ENCODE measurements around the gene HAUS7.

GRCh38 chrX:153440556-153441135 is 29.7 kb downstream of the HAUS7 start:
- TF ChIP-seq CTCF (optimal IDR thresholded peaks at IDR 0.05 in 1 of 3, IDR thresholded peaks at IDR 0.05 in 1 of 3, conservative IDR thresholded peaks at IDR 0.05 in 1 of 3; ENCODE audit: extremely low read depth in 1 of 3, insufficient read depth in 2 of 3, low read length in 3 of 3) (no peak), EZH2 (IDR thresholded peaks at IDR 0.05; ENCODE audit: low read length) (no peak)

All from keratinocyte (primary cell).